OCI-LY1 (cell line): Measurements from ENCODE around the gene PMEPA1.

ENCODE experiments used
- H2AFZ ChIP-seq: fragments of 200-600 bp; sonication (generic), shearing (Covaris generic); 2 replicates; pipeline ENCODE4 v1.6.0; 2014; ENCODE audit warnings: antibody characterized with exemption, mild to moderate bottlenecking, low read length
- H3F3A ChIP-seq: fragments of 200-600 bp; sonication (generic), shearing (Covaris generic); 2 replicates; pipeline ENCODE4 v1.6.0; 2014; ENCODE audit warnings: mild to moderate bottlenecking, antibody characterized with exemption, low read length, moderate library complexity; ENCODE audit not compliant: insufficient read depth
- H3K27ac ChIP-seq: fragments of 200-600 bp; sonication (generic); 2 replicates; pipeline ENCODE4 v1.5.1; 2014; ENCODE audit warnings: low read length, mixed run types, mild to moderate bottlenecking, low read depth; ENCODE audit not compliant: poor library complexity, severe bottlenecking
- H3K27me3 ChIP-seq: fragments of 200-600 bp; sonication (generic); 2 replicates; pipeline ENCODE4 v1.6.0; 2014; ENCODE audit warnings: antibody characterized with exemption, mild to moderate bottlenecking, low read length, moderate library complexity; ENCODE audit not compliant: insufficient read depth
- H3K36me3 ChIP-seq: fragments of 200-600 bp; sonication (generic); 2 replicates; pipeline ENCODE4 v1.6.1; 2014; ENCODE audit warnings: mild to moderate bottlenecking, antibody characterized with exemption, low read length, moderate library complexity, mixed read lengths; ENCODE audit not compliant: insufficient read depth
- H3K4me1 ChIP-seq: fragments of 200-600 bp; sonication (generic); 2 replicates; pipeline ENCODE4 v1.5.1; 2014; ENCODE audit warnings: mild to moderate bottlenecking, low read length, moderate library complexity; ENCODE audit not compliant: insufficient read depth, severe bottlenecking
- H3K4me2 ChIP-seq: fragments of 200-600 bp; sonication (generic), shearing (Covaris generic); 2 replicates; pipeline ENCODE4 v1.6.1; 2014; ENCODE audit warnings: low read length
- H3K4me3 ChIP-seq: fragments of 200-600 bp; sonication (generic); 2 replicates; pipeline ENCODE4 v1.5.1; 2014; ENCODE audit warnings: low read length, low read depth, mild to moderate bottlenecking, mixed read lengths; ENCODE audit not compliant: poor library complexity, severe bottlenecking
- H3K79me2 ChIP-seq: fragments of 200-600 bp; shearing (Covaris generic); 2 replicates; pipeline ENCODE4 v1.6.1; 2016; ENCODE audit warnings: mixed run types, low read length, mixed read lengths; ENCODE audit not compliant: insufficient read depth
- H3K9ac ChIP-seq: fragments of 200-600 bp; sonication (generic), shearing (Covaris generic); 2 replicates; pipeline ENCODE4 v1.6.1; 2014; ENCODE audit warnings: mild to moderate bottlenecking, low read length, mixed read lengths
- H3K9me2 ChIP-seq: fragments of 200-600 bp; sonication (generic), shearing (Covaris generic); 2 replicates; pipeline ENCODE4 v1.6.1; 2014; ENCODE audit warnings: low read depth, mild to moderate bottlenecking, low read length, mixed read lengths
- H3K9me3 ChIP-seq: fragments of 200-600 bp; shearing (Covaris generic); 2 replicates; pipeline ENCODE4 v1.6.1; 2014; ENCODE audit warnings: low read length, mixed read lengths
- H4K20me1 ChIP-seq: fragments of 200-600 bp; sonication (generic), shearing (Covaris generic); 2 replicates; pipeline ENCODE4 v1.6.0; 2016; ENCODE audit warnings: mild to moderate bottlenecking, low read length; ENCODE audit not compliant: insufficient read depth
- EZH2 ChIP-seq: fragments of 200-600 bp; sonication (generic), shearing (Covaris generic); IDR thresholded peaks from 2 replicates; pipeline ENCODE4 v1.8.0; 2017; ENCODE audit warnings: borderline replicate concordance, mixed run types, mild to moderate bottlenecking, antibody characterized with exemption, low read length, moderate library complexity, mixed read lengths
- TF ChIP-seq, protein P1 (sequence below): fragments of 200-600 bp; sonication (generic), shearing (Covaris generic); IDR thresholded peaks from 2 replicates; pipeline ENCODE4 v1.5.1; 2017; ENCODE audit warnings: mild to moderate bottlenecking, antibody characterized with exemption, low read length, moderate library complexity, mixed read lengths

The PMEPA1 gene

GRCh38 chr20:57716202-57716601 is 6.4 kb upstream of the PMEPA1 start:
- Histone ChIP-seq H3K27me3 (0 out of 2 replicates have a peak, but pooled peaks cover 3% of the 10 kb centered on the region), H3F3A (no peaks in the 10 kb centered on the region), H3K9ac (no peak overlapping the region), H3K79me2 (no peaks in the 10 kb centered on the region), H4K20me1 (no peaks in the 10 kb centered on the region), H3K4me2 (no peak overlapping the region), H3K27ac (no peak overlapping the region), H3K36me3 (no peaks in the 10 kb centered on the region), H2AFZ (no peak overlapping the region), H3K4me1 (no peaks in the 10 kb centered on the region), H3K4me3 (no peak overlapping the region), H3K9me2 (no peaks in the 10 kb centered on the region), H3K9me3 (no peaks in the 10 kb centered on the region)
- TF ChIP-seq EZH2 = no peak
- TF ChIP-seq, protein P1, sequence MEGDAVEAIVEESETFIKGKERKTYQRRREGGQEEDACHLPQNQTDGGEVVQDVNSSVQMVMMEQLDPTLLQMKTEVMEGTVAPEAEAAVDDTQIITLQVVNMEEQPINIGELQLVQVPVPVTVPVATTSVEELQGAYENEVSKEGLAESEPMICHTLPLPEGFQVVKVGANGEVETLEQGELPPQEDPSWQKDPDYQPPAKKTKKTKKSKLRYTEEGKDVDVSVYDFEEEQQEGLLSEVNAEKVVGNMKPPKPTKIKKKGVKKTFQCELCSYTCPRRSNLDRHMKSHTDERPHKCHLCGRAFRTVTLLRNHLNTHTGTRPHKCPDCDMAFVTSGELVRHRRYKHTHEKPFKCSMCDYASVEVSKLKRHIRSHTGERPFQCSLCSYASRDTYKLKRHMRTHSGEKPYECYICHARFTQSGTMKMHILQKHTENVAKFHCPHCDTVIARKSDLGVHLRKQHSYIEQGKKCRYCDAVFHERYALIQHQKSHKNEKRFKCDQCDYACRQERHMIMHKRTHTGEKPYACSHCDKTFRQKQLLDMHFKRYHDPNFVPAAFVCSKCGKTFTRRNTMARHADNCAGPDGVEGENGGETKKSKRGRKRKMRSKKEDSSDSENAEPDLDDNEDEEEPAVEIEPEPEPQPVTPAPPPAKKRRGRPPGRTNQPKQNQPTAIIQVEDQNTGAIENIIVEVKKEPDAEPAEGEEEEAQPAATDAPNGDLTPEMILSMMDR = no peak

DNA sequence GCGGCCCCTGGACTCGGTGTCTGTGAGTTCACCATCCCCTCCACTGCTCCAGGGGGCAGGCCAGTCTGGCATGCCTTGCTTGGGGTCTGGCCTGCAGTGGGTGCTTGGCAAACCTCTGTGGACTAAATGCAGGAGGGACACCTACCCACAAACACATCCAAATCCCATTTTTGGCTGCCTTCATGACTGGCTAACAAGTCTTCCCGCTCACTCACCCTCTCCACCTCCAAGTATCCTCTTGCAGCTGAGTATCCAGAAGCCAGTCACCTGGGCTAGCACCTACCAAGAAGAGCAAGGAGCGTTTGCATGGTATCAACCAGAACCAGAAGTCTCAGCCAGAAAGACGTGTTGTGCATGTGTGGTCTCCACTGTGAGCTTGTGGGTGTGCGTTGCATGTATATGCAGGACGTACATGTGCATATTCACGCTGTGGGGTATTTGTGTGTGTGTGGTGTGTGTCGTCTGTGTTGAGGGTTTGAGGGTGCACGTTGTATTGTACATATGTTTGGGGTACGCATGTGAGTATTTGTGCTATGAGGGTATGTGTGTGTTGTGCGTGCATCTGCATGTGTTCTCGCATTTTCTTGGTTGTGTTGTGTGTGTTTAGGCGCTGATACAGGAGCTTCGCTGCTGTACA is 5.6 kb upstream of the PMEPA1 start:
- no peak overlapping the region for H3K4me3 ChIP-seq
- H3K27ac ChIP-seq = no peak overlapping the region
- TF ChIP-seq, protein P1 = no peak
- no peak for TF ChIP-seq EZH2
- H3K79me2 ChIP-seq = no peaks in the 10 kb centered on the region
- no peaks in the 10 kb centered on the region for H3K36me3 ChIP-seq
- H3K9ac ChIP-seq = no peak overlapping the region
- no peaks in the 10 kb centered on the region for H3F3A ChIP-seq
- H3K4me2 ChIP-seq = no peak overlapping the region
- no peaks in the 10 kb centered on the region for H4K20me1 ChIP-seq
- H2AFZ ChIP-seq = no peak overlapping the region
- H3K9me2 ChIP-seq = no peaks in the 10 kb centered on the region
- no peaks in the 10 kb centered on the region for H3K9me3 ChIP-seq
- 0 out of 2 replicates have a peak, but pooled peaks cover 3% of the 10 kb centered on the region for H3K27me3 ChIP-seq
- no peaks in the 10 kb centered on the region for H3K4me1 ChIP-seq

DNA sequence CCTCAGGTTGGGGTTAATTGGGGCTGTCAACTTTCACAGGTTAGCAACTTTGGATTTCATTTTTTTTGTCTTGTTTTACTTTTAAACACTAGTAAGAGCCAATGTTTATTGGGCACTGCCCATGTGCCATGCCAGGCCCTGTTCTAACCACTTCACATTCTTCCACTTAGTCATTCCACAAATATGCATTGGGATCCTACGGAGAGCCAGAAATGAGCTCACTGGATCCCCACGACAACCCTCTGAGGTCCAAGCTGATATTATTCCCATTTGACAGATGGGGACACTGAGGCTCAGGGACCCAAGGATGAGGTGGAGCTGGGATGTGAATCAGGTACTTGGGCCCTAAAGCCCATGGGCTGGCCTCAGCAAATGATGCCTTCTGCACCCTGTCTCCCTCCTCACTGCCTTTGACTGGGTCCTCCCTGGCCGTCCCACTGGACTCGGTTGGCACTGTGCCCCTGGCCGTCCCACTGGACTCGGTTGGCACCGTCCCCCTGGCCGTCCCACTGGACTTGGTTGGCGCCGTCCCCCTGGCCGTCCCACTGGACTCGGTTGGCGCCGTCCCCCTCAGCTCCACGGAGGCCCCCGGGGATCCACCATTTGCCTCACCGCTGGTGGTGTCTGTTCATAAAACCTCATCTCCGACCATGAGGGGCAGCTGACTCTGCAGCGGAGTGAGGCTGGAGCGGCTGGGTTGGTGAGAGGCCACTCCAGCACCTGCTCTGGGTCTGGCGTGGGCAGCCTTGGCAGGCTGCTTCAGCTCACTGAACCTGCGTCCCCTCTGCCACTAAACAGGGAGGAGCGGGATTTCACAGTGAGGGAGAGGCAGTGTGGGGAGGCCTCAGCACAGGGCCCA is 4.8 kb upstream of the PMEPA1 start:
- H3K27me3 ChIP-seq = 0 out of 2 replicates have a peak, but pooled peaks cover 3% of the 10 kb centered on the region
- no peaks in the 10 kb centered on the region for H3K36me3 ChIP-seq
- no peaks in the 10 kb centered on the region for H3K9me3 ChIP-seq
- no peak overlapping the region for H2AFZ ChIP-seq
- H3K4me3 ChIP-seq = no peak overlapping the region
- no peak overlapping the region for H3K27ac ChIP-seq
- H4K20me1 ChIP-seq = no peaks in the 10 kb centered on the region
- no peaks in the 10 kb centered on the region for H3K9me2 ChIP-seq
- no peaks in the 10 kb centered on the region for H3K4me1 ChIP-seq
- no peaks in the 10 kb centered on the region for H3K79me2 ChIP-seq
- H3F3A ChIP-seq = no peaks in the 10 kb centered on the region
- no peak overlapping the region for H3K9ac ChIP-seq
- TF ChIP-seq EZH2 = no peak
- TF ChIP-seq, protein P1 = no peak
- no peak overlapping the region for H3K4me2 ChIP-seq
